Prostate gland (tissue), 2 donors: ENCODE results near the gene ZC3H10. TPM values are rescaled to one million over a fixed set of nuclear protein-coding genes. Genes with fewer than 3 reads are reported as not detected.

Source experiments
- DNase-seq: peaks from one replicate; pipeline ENCODE4 v3.0.0-alpha.2; 2019; ENCODE audit warnings: low spot score
- H3K27ac ChIP-seq, 2 donors: fragments of 200-600 bp; sonication (generic); 2 replicates each; pipeline ENCODE4 v1.5.1; 2017 to 2019
- H3K27me3 ChIP-seq: fragments of 200-600 bp; sonication (generic); replicated peaks from 2 replicates; pipeline ENCODE4 v1.5.1; 2019; ENCODE audit not compliant: insufficient read depth
- H3K36me3 ChIP-seq, 2 donors: fragments of 200-600 bp; sonication (generic); 1 replicate in 1 of 2; 2 replicates in 1 of 2; pipeline versions ENCODE4 v1.5.1 to v1.8.1; 2017 to 2019
- H3K4me1 ChIP-seq: fragments of 200-600 bp; sonication (generic); replicated peaks from 2 replicates; pipeline ENCODE4 v1.5.1; 2019
- H3K4me3 ChIP-seq, 2 donors: fragments of 200-600 bp; sonication (generic); 2 replicates each; pipeline ENCODE4 v1.5.1; 2017 to 2019
- H3K9me3 ChIP-seq: fragments of 200-600 bp; sonication (generic); 2 replicates; pipeline ENCODE4 v1.5.1; 2017
- CTCF ChIP-seq, 4 experiments: fragments of 200-600 bp in 2 of 4; fragments of 450-650 bp in 2 of 4; sonication (generic) in 2 of 4; IDR thresholded peaks; 1 replicate in 3 of 4; 2 replicates in 1 of 4; pipeline ENCODE4 v1.5.1; 2016 to 2019; ENCODE audit warnings: antibody characterized with exemption in 4 of 4, mild to moderate bottlenecking in 2 of 4, moderate library complexity in 2 of 4
- POLR2A ChIP-seq: fragments of 450-650 bp; IDR thresholded peaks from one replicate; pipeline ENCODE4 v1.6.1; 2016; ENCODE audit warnings: antibody characterized with exemption, mild to moderate bottlenecking
- POLR2AphosphoS5 ChIP-seq: sonication (generic); formaldehyde crosslinking; IDR thresholded peaks from one replicate; pipeline ENCODE4 v1.6.1; 2017; ENCODE audit warnings: antibody characterized with exemption
- WGBS: methylation state at CpG from one replicate; pipeline ENCODE4 v1.1.5; 2018; 5-methylcytosine and 5-hydroxymethylcytosine counted together
- intact Hi-C: fragments of 100-400 bp; cut with DNase I; formaldehyde crosslinking; loops from one replicate; pipeline ENCODE4 v1.14.2; 2022
- total RNA-seq, 2 donors: library from RNA; depleted of rRNA; stranded (reverse); fragments of >200 nt; gene quantifications; one replicate each; pipeline ENCODE4 v1.1.0, GENCODE V29; 2016

The ZC3H10 gene
- total RNA-seq, 2 donors from 2014 or later = 4.6 to 9.1 TPM

- intact Hi-C loops = no loop called here
- WGBS = 41% methylated on average over 6 of the region's 6 CpGs
- TF ChIP-seq POLR2AphosphoS5 = no peak
- TF ChIP-seq CTCF (IDR thresholded peaks at IDR 0.05) = no peak
- no peak for TF ChIP-seq POLR2A
These were observed 36.4 kb upstream of the ZC3H10 start for GRCh38 chr12:56081393-56082347.

GRCh38 chr12:56082382-56082781, 35.7 kb upstream of the ZC3H10 start:
- Histone ChIP-seq H3K36me3 (no peaks in the 10 kb centered on the region), H3K27ac (peak overlapping the region; percentile 94 to 96), H3K9me3 (no peaks in the 10 kb centered on the region), H3K27me3 (no peaks in the 10 kb centered on the region), H3K4me1 (no peaks in the 10 kb centered on the region), H3K4me3 (peak overlapping the region in 1 of 2 donors; percentile 69)
- no peak for TF ChIP-seq CTCF (IDR thresholded peaks at IDR 0.05)
- no peak for TF ChIP-seq POLR2A
- no peak for TF ChIP-seq POLR2AphosphoS5
- DNase-seq = no peak
- intact Hi-C loops = no loop called here
- 84% methylated on average over 2 of the region's 2 CpGs for WGBS

More at GRCh38 chr12:56081393-56082347, 36.4 kb upstream of the ZC3H10 start:
- H3K36me3 ChIP-seq = no peaks in the 10 kb centered on the region
- H3K27ac ChIP-seq = peak overlapping the region; percentile 94 to 96
- no peak for DNase-seq
- no peaks in the 10 kb centered on the region for H3K27me3 ChIP-seq
- H3K4me3 ChIP-seq = peak overlapping the region; percentile 57 to 69
- H3K9me3 ChIP-seq = no peaks in the 10 kb centered on the region
- H3K4me1 ChIP-seq = no peaks in the 10 kb centered on the region

GRCh38 chr12:56082967-56083366, 35.1 kb upstream of the ZC3H10 start:
- no peaks in the 10 kb centered on the region for H3K9me3 ChIP-seq
- intact Hi-C loops = no loop called here
- WGBS = 82% methylated on average over 3 of the region's 3 CpGs
- no peaks in the 10 kb centered on the region for H3K36me3 ChIP-seq
- no peaks in the 10 kb centered on the region for H3K27me3 ChIP-seq
- peak overlapping the region in 1 of 2 donors; percentile 94 for H3K27ac ChIP-seq
- no peak overlapping the region for H3K4me3 ChIP-seq
- TF ChIP-seq CTCF (IDR thresholded peaks at IDR 0.05) (no peak), POLR2AphosphoS5 (no peak), POLR2A (no peak)
- no peaks in the 10 kb centered on the region for H3K4me1 ChIP-seq
- no peak for DNase-seq

- H3K27me3 ChIP-seq = no peaks in the 10 kb centered on the region
- no peaks in the 10 kb centered on the region for H3K4me1 ChIP-seq
- no peaks in the 10 kb centered on the region for H3K36me3 ChIP-seq
- H3K9me3 ChIP-seq = no peaks in the 10 kb centered on the region
- H3K27ac ChIP-seq = peak overlapping the region in 1 of 2 donors; percentile 88
- H3K4me3 ChIP-seq = no peak overlapping the region
- intact Hi-C loops = no loop called here
- no peak for DNase-seq
- TF ChIP-seq CTCF (IDR thresholded peaks at IDR 0.05) (peak in 1 of 4 experiments; percentile 8), POLR2AphosphoS5 (no peak)
- WGBS = 89% methylated on average over 15 of the region's 15 CpGs
These were observed 33.0 kb upstream of the ZC3H10 start for GRCh38 chr12:56084958-56085543.
